Stimulated activated CD4-positive, alpha-beta T cell treated with anti-CD3 and anti-CD28 coated beads, Interleukin-12 subunit alpha, Interleukin-12 subunit beta, amount 100 ng/mL, for 4 hours (primary cell): ENCODE data around the gene ARID1B.
A peak's percentile ranks its signal among the peaks of the same experiment; 100 is the strongest.
"Not testable (repeated sequence)": the region's sequence is repeated elsewhere in the genome, so short reads cannot be mapped to it uniquely, and the experiment has no call there.

Experiments used
- DNase-seq: peaks from one replicate; pipeline ENCODE4 v3.0.0-alpha.2; 2020

Gene ARID1B

DNA sequence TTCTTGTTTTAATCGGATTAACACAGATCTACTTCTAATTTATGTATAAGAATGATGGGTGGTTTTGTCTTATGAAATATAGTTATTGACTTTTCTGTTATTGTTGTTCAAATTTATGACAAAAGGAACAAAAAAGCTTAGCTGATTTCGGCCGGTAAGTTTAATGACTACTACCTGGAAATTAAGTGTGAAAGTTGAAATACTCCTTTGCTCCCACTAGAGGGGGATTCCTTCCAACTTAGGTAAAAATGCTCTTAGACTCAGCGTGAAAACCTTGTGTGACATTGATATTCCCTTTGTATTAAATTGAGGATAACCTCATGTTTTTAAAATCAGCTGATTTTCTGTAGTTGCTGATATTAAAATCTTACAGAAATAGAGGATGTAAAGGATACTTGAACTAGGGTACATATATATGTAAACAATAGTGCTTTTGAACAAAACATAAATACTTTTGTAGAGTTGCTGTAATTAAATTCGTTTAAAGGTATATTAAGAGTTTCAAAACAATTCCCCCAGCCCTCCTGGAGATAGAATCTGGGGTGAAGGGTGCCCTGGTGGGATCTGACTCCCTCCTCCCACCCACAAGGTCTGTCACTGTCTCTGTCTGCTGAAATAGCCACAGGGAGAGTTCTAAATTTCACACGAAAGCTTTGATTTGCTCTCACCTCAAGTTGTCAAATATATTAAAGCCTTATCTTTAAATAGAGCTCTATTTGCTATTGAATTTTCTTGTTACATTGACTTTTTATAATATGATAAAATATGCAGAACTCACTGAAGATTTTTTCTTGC lies 257.5 kb downstream of the ARID1B start:
- no peak for DNase-seq

DNA sequence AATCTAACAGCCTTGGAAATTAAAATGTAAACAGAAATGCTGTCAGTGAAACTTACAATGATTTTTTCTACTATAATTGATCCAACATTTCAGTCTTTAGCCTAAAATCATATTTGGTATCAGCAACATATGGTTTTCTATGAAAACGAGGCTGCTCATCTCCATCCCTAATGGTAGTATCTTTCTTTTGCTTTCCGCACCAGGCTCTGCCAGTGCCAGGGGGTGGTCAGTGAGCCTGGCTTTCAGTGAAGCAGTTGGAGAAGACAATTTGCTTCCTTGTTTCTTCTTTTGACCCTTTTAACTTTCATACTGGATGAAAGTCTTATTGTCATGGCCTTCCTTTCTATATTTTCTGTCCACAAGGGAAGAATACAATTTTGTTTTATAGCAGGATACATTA lies 258.4 kb downstream of the ARID1B start:
- DNase-seq, result no peak

DNA sequence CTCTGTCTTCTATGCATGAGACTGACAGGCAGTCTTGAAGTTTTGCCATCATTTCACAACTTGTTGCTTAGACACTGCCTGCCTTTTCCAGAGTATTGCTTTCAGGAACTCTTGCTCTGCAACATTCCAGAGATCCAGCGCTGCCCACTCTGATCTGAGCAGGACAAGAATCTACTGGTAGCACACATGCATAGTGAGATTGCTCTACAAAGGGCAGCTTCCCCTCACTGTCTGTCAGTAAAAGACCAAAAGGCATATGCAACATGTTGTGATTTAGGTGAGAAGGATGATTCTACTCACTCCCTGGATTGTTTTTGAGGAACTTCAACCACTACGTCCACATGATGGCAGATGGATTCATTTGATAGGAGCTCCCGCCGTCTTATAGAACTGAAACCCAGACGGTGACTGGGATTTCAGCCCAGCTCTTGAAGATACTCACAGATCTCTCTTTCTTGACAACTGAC lies 259.1 kb downstream of the ARID1B start:
- DNase-seq, result no peak

DNA sequence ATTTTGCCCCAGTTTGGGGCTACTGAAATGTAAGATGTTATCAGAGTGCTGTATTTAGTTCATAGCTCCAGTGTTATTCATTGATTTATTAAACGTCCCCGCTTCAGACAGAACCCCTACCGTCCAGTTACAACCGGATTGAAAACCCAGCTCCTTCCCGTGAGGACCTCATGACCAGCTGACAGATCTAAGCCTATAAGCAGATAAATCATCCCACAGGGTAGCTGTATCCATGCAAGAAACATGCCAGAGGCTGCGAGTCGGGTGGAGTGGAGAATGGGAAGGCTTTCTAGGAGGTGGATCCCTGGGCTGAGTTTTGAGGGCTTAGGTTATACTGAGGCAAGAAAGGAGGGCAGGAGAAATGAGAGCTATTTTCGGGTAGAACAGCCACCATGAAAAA lies 260.0 kb downstream of the ARID1B start:
- no peak for DNase-seq

DNA sequence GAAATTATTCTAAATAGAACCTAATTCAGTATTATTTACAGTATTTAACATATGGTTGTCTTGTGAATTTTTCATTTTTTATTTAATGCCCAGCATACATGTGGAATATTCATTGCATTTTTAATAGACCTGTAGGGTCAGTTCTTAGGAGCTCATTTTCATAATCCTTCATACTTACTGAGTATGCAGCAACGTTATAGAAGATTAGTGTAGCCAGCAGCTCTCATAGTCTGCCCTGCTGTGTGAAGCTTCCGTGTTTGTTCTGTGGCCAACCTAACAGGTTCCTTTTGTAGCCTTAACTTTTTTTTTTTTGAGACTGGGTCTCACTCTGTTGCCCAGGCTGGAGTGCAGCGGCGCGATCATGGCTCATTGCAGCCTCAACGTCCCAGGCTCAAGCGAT lies 261.4 kb downstream of the ARID1B start:
- DNase-seq, result no peak

DNA sequence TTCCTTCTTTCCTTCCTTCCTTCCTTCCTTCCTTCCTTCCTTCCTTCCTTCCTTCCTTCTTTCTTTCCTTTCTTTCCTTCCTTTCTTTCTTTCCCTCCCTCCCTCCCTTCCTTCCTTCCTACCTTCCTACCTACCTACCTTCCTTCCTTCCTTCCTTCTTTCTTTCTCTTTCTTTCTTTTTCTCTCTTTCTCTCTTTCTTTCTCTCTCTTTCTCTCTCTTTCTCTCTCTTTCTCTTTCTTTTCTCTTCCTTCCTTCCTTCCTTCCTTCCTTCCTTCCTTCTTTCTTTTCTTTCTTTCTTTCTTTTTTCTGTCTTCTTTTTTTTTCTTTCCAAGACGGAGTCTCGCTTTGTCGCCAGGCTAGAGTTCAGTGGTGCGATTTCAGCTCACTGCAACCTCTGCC lies 262.5 kb downstream of the ARID1B start:
- DNase-seq, result not testable (repeated sequence)

DNA sequence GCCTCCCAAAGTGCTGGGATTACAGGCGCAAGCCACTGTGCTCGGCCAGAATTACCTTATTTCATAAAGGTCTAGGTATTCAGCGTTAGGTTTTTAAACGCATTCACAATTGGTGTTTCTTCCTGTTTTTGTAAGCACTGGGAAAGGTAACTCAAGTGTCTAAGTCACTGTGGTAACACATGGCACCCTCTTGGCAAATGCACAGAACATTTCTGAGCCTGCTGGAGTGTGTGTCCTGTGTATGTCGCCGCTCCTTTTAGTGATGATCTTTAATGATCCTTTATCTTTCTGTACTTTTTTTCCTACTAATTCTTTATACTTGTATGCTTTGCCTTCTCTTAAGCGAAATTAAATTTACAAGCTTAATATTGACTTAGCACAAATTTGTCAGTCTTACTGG lies 263.0 kb downstream of the ARID1B start:
- no peak for DNase-seq

DNA sequence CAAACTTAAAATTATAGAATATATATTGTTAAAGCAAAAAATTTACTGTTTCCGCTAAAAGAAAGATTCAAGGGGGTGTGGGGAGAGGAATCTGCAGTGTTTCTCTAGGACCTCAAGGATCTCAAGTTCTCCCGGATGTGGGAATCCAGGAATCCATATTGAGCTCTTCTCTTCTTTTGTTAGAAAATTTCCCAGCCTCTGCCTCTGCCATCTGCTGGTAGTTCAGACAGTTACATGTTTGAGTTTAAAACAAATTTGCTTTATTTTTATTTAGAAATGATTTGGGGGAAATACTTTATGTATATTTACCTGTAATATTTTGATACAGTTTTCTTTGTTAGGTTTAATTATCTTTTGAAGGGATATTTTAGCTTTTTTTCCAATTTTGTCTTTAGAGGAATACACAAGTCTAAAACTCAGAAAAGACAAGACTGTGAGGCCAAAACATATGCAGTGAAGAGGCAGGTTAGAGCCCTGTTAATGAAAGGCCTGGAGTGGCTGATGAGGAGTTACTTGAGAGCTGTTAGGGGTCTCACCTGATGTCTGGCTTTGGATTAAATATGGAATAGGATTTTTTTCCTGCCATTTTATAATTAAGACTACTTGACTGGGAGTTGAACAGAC lies 268.8 kb downstream of the ARID1B start:
- DNase-seq, result no peak

DNA sequence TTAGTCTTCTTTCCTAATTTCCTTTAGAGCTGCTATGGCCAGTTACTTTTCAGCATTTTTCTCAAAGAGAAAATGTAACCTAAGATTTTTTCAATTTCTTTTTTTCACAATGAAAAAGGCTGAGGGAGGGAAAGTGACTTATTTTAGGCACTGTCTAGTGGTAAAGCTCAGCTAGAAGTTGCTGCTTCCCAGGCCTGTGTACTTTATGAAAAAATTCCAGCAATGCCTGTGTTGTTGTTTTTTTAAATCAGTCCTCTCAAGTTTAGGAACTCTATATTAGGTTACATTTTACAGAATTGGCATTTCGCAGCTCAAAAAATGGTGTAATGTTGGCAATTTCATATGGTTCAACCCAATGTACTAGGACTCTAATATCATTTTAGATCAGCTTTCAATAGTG lies 269.6 kb downstream of the ARID1B start:
- DNase-seq, result no peak

DNA sequence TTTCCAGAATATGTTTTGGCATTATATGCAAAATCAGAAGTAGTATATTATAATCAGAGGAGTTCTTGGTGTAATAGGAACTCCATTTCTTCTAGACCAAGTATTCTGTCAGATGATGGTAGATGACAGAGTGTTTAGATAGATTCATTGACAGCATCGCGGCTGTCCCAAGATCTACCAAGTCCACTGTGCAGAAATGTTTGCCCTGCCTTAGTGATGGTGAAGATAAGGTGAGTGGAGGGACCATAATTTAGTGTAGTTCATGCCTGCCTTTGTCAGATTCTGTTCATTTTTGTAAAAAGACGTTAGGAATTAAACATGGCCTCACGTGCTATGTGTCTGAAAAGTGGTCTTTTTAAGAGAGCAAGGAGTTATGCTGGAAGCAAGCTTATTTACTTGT lies 270.1 kb downstream of the ARID1B start:
- no peak for DNase-seq

DNA sequence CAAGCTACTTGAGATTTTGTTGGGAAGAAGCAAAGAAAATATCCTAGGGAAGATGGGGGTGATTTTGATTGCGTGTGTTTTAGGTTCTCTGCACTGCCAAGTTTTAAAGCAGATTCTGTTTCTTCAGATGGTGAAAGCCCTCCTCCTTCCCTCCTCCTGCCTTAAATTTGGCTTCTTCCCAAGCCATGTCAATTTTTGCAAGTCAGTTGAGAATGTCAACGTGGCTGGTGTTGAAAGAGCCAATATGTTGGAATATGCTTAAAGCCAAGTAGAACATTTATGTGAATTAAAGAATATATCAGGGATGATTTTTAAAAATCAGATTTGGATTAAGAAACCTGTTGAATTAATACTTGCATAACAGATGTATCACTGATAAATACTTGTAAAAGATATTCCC lies 270.8 kb downstream of the ARID1B start:
- no peak for DNase-seq

DNA sequence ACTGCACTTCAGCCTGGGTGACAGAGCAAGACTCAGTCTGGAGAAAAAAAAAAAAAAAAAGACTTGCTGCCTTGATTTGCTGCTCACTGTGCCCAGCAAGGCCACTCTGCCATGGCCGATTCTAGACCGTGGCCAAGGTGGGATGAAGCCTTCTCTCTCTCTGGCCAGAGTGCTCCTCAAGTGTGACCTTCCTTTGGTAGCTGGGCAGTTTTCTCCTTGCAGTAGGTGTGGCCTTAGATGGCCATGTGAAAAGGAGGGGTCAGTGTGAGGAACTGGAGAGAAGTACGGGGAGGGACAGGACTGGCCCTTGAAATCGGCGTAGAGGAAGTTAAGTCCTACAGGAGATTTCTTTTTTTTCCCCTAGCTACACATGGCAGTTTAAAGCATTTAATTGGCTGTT lies 272.0 kb downstream of the ARID1B start:
- DNase-seq, result no peak

DNA sequence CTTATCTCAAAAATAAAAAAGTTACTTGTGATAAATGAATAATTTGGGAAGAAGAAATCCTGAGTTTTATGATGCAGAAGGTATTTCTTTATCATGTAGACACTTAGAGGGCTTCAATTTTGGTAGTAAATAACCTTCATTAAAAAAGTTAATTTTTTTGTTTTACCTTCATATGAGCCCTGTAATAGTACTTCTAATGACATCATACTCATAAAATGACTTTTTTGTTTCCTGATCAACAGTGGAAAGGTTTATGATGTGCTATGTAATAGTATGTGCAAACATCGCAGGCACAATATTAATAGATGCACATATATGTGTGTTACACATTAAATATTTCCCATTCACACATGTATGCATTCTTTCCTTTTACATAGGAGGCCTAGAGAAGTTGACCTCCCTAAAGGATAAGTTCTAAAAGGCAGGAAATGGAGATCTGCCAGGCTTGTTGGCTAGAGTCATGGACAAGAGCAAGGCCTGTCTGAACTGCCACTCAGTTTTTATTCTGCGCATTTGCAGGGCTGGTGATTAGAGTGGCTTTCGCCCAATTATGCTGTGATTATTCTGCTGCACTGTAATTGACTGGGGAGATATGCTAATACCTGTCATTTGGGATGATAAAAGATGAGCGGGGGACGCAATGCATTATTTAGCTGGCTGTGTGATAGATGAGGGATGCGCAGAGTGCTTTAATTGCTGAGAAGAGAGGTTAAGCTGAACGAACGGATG lies 273.5 kb downstream of the ARID1B start:
- DNase-seq, result no peak

DNA sequence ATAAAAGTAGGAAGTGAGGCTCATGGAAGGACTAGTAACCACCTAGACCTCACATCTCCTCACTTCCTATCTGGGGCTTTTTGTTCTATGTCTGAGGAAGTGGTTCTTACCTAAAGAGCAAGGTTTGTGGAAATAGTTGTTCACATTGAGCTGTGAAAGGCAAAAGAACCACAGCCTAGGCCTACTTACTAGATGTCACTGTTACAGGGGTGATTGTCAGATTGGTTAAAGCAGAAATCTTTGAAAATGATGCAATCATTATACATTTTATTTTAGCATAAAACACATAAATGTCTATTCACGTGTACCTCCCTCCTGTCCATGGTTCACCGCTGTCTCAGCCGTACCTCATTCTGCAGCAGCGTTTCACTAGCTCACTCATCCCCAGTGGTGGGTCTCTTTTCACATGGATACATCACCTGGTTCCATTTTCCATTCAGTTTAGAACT lies 277.4 kb downstream of the ARID1B start:
- no peak for DNase-seq

DNA sequence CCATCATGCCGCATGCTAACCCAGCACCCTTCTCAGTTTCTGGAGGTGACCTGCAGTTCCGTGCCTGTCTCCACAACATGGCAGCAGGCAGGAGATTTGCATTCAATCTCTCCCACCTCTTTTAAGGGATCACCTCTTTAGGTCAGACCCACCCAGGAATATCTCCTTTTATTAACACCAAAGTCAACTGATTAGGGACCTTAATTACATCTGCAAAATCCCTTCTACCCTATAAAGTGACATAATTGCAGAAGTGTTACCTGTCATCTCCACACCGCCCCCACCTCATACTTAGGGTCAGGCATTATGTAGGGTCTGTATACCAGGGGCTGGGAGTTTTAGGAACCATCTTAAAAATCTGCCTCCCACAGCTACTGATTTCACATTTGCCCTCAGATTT lies 278.7 kb downstream of the ARID1B start:
- DNase-seq, result no peak

DNA sequence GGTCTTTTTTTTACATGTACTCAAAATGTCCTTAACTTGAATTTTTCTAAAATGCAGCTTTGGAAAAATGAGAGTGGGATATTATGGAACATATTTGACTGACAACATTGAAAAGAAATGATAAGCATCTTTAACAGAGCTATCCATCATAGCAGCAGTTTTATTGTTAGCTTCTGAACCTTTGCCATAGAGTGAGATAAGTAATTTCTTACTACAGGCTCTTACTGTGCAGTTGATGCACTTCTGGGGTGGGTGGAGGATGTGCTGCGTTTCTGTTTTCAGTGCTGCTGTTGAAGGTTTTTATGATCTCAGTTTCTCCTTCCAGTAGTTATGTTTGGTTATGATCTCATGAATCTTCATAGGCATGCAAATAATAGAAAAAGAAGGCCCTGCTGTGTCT lies 279.1 kb downstream of the ARID1B start:
- peak; percentile 38 for DNase-seq

DNA sequence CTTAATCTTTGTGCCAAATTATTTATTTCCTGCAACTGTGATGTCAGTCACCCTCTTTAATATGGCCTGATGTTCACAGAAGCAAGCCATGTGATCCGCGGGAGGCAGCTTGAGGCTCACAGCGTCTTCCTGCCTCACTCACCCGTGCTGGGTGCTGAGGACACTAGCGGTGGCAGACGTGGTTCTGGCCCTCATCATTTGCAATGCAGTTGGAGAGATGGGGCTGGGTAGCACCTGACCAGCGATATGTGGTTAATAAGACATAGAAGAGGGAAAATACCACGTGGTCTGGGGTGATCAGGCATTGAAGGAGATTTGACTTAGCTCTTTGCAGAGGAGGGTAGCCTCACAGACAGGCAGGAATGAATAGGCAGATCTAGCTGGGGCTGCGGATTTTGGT lies 281.4 kb downstream of the ARID1B start:
- no peak for DNase-seq

DNA sequence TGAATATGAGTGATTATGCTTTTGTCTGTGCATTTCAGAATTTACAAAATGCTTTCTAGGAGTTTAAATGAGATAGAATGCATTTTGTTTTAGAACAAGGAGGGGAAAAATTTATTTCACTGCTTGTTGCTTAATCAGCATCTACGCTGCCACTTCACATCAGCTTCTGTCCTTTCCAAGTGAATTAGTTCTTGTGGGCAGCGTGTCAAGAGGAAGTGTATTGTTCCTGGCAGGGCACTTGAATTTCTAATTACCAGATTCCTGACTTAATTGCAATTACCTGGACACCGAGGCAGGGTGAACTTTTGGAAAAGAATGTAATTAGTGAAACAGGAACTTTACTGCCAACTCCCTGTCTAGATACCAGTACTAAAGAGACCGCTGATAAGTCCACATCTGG lies 282.6 kb downstream of the ARID1B start:
- DNase-seq, result no peak

DNA sequence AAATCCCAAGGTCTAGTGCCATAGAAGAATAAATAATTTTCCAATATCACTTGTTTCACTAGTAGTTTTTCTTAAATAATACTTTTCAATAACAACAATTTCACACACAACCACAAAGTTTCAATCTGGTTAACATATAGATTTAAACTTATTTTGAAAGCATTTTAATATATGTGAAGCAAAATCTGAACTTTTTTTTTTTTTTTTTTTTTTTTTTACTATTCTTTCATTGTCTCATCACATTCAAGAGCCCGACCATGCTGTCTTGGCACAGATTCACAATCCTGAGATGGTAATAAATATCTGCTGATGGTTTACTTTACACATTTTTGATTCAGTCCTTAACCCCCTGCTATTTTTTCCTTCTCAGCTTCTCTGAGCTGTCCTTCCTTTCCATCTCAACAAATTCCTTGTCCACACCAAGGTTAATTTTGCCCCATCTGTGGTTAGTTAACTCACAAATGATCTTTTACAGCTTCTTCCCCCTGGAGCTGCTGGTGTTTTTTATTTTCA lies 283.3 kb downstream of the ARID1B start:
- no peak for DNase-seq

DNA sequence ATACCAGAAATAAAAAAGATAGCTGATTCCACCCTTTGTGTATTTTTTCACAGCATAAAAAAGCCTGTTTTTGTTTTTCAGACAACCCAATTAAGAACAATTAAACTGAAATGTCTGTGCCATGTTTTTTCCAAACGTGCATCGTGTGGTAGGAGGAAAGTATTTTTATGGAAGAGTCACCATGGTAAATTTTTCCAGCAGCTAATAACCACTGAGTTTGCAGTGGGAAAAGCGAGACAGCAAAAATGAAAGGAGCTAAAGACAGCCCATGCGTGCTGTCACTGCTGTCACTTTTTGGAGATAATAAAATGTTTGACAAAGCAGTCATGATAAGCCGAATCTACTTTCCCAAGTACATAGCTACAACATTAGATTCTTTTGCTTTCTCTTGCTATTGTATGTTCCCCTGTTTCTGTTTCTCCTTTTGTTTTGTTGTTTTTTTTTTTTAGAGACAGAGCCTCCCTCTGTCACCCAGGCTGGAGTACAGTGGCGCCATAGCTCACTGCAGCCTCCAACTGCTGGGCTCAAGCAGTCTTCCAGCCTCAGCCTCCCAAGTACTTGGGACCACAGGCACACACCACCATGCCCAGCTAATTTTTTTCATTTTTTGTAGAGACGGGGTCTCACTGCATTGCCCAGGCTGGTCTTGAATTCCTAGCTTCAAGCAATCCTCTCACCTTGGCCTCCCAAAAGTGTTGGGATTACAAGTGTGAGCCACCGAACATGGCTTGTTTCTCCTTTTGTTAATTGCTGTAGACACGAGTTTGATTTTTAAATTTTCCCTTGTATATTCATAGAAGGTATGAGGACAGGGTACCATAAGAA lies 284.8 kb downstream of the ARID1B start:
- DNase-seq, result no peak

DNA sequence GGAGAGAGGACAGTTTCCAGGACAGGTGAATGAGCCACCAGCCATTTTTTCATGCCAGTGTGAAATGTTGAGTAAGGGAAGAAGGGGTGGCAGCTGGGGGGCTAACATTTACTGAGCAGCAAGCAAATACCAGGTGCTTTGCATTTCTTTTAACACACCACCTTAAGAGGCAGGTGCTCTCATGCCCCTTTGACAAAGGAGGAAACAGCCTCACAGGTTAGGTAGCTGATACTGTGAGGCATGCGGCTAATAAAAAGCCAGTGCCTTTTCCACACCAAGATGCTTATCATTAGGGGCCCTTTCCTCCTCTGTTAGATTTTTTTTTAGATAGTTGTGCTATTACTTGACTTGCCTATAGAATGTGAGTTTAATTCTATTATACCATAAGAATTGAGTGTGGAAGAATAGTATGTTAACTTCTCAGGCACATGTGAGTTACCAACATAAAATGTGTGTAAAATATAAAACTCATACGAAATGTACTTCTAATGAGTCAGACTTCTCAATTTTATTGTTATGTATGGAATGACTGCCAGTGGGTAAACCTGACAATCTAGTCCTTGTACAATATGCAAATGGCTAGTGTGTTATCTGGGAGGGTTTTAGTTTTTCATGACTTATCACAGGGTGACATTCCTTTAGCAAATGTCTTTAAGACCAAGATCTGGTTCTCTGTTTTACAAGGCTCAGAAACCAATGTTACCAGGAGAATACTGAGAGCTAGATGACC lies 286.2 kb downstream of the ARID1B start:
- DNase-seq, result no peak

DNA sequence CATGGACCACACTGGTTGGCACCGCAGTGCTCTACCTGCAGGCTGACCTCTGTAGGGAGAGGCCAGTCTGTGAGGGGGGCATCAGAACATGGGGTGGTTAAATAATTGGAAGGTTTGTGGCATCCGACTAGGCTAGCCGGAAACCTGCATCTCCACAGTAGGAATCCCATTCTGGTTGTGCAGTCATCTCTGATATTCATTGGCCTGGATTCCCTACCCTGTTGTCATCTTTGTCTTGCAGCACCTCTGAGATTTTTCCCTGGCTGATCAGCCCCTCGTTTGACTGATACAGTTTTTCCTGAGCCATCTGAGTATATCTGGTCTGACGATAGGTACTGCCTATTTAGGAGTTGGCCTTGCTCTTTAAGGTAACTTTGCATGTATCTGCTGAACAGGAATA lies 286.7 kb downstream of the ARID1B start:
- DNase-seq, result no peak
